Activated T-helper 9 cell treated with anti-CD3 and anti-CD28 coated beads, Interleukin-2, amount 50 U/mL, for 16 hours (primary cell): ENCODE measurements around the gene BMP4.

Experiments
- DNase-seq: peaks from one replicate; pipeline ENCODE4 v3.0.0-alpha.2; 2020; ENCODE audit warnings: low read depth

Gene BMP4

DNA sequence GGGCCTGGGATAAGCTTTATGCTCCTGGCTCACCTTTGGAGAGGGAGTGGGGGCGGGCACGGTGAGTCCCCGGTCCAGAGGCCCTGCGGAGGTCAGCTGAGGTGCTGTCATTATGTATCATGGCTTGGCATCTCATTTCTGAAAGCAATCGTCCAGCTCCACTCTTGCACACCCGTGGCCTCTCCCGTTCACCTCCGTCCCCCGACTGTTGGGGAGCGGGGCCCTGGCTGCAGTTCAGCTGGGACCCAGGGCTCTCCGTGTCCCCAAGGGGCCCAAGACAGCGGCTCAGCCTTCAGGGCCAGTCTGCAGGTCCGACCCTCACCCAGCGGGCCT is 10.6 kb downstream of the BMP4 start:
- DNase-seq, result no peak

DNA sequence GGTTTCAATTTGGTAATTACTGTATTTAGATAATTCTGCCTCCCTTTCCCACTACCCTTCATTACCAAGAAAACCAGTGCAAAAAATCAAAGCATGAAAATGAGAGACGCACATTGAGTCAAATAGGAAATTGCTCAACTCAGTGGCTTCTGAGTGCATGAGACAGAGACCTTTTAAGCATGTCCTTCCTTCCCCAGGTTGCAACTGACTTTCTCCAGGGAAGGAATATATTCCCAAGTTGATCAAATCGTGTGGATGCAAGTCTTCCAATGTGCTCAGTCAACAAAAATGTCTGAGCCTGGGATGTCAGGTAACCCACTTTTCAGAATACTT is 12.9 kb downstream of the BMP4 start:
- DNase-seq, result no peak

DNA sequence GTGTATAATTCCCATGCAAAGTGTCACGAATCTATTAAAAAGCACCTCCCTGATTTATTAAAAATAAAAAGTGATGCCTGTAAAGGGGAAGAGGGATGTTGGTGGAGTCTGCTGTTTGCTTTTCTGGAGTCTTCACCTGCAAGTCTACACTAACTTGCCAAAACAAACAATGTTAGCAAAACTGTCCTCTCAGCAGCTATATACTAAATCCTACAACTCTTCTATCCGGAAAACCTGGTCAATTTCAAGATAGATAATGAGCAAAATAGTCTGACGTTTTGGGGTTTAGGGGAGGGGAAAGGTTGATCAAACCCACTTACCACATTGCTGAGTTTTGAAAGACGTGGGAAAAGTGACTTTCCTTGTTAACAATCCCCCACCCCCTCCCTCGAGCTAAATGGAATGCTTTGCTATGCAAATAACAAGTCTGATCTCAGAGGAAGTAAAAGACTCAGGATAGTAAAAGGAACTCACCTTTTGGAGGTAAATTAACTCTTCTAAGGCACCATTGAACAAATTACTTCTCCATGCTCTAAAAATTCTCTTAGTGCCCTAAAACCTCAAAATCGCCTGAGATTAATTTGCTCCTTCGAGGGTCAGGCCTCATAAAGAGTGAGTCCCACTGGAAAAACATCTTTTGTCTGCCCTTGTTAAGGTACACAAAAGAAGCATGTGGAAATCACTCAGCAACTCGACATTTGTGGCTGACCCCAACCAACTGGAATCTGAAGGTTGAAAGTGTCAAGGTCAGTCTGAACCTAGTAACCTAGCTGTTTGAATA is 13.5 kb downstream of the BMP4 start:
- no peak for DNase-seq

DNA sequence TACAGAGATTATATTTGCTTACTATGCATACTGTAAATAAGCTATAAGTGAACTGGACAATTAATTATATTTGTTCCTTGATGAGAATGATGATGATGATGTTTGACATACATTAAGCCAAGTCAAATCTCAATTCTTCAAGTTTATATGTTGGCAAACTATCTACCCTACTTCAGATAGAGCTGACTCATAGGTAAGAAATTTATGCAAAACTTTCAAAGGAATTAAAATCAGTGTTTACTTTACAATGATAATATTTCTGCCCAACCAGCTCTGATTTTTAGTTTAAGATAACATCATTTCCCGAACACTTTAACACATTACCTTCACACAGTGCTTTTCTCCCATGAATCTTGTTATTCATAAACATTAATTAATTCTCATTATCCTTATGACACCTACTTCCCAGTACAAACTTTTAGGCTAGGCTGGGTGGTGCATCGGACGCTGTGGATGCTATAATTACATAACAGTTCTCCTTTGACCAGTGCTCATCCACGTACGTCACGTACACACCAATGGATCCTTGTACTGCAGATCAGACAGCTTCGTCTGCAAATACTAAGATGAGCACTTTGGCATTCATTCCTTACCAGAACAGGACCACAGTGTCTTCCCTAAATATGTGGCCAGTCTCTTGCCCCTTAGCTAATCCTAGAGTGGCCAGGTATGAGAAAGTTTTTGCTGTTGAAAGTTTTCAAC is 18.3 kb downstream of the BMP4 start:
- DNase-seq, result no peak

DNA sequence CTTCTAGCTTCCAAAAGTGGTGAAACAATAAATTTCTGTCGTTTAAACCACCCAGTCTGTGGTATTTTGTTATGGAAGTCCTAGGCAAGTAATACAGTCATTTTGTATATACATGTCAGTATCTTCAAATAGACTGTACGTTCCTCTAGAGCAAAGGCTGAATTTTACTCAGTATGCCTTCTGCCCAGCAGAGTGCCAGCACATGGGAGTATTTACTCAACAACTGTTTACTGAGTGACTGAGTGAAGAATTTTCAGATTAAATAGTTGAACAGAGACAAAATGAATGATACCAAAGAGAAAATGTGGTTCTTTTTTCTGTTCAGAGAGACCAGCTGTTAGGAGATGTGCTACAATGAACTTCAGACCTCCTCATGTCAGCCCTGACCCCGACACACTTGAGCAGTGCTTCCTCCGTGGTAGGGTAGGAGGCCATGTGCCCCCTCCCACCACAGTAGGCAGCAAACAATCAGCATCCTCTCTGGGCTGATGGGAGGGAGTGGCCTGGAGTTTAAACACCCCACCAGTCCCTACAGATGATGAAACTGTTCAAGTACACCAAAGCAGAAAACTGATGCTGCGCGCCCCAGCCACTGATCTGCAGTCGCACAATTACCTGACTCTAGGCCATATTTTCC is 21.7 kb downstream of the BMP4 start:
- DNase-seq, result no peak

DNA sequence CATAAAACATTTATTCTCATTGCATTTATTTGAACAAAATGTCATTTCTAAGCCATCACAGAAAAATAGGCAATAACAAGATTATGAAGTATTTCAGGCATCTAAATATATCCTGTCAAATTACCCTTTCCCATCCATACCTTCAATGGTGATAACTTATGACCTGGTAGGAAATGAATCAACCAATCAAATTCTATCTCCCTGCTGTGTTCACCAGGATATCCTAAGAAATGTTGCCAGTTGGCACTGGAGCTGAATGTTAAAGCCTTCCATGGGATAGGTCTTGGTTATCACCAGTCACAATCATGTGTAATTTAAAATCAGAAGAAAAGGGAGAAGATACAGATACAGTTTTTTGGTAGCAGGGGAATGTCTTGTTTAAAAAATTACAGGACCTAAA is 23.7 kb downstream of the BMP4 start:
- no peak for DNase-seq

DNA sequence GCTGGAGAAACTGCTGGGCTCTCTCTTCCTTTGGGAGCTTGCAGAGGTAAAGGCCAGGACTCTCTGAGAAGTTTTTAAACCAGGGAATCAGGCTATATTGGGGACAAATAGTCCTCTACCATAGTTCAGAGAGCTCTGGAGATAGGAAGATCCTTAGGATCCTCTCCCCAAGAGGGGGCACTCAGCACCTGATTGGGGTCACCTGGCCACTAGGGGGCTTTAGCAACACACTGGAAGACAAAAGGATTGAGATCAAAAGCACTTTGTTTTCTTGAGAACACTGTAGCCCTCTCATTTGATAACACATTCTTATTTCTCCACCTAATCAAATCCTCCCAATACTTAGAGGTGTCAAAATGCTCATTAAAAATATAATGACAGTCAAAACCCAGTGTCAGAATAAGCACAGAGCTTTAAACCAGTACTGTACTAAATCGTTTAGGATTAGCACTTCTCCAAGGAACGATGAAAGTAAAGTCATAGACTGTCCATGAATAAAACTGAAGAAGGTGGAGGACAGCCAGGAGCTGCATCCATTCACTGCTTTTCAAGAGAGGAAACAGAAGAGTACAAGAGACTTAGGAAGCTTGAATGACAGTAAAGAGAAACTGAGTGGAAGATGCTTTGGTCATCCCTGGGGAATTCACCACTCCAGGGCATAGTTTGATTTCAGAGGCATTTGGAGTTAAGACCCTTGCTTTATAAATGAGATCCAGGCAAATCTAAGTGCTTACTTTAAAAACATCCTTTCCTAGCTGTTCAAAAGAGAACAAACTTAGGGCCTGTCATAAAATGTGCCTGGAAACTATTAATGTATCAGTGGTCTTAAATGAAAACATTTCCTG is 26.5 kb downstream of the BMP4 start:
- DNase-seq, result no peak

DNA sequence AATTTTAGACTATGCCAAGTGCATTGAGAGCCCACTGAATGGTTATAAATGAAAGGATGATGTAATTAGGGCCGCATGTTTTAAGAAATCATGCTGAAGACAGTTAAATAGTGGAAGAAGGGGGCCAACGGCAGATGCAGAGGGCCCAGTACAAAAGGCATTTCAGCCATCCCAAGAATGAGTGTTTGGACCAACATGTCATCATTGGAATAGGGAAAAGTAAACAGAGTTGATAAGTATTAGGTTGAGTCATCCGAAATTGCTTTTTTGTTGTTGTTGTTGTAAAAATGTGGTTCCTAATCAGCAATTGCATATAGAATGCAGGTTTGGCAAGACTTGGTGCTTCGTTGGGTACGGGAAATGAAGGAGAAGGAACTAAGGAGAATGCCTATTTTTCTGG is 29.5 kb downstream of the BMP4 start:
- DNase-seq, result no peak

DNA sequence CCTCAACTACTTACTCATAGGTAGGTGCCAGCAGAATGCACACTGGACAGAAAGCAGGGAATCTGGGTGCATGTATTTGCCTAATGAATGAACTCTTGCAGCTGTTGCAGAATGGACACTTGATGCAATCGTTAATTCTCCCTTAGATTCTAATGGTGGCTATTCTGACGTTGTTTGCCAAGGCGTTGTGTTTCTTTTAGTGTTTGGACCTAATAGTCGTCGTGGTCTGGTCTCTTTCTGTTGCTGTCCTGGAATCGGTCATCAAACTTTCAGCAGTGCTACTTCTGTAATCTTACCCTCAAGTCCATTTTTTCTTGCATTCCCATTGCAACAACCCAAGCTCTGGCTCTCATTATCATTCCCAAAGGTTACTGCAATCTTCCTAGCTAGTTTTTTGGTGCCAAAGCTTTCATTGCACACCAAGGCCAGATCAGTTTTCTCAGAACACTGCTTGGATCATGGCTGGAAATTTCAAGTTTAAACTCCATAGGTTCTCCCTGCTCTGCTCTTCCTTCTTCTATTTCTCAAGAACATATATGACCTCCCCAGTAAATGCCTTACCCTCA is 31.3 kb downstream of the BMP4 start:
- DNase-seq, result no peak

DNA sequence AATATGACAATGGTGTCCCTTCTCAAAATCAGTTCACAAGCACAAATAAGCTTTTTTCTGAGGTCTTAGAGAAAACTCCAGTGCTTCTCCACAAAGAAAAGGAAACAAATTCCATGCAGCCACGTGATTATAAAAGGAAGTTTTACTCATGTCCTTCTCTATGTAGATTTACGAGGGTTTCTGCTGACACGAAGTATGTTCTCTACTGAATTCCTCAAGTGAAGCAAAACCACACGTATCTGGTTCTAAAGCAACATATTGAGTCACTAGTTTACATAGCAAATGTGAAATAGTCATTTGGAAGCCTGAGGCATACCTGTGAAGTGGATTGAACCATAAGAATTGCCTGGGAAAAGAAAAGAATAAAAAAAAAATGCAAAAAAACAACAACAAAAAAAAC is 31.9 kb downstream of the BMP4 start:
- no peak for DNase-seq

DNA sequence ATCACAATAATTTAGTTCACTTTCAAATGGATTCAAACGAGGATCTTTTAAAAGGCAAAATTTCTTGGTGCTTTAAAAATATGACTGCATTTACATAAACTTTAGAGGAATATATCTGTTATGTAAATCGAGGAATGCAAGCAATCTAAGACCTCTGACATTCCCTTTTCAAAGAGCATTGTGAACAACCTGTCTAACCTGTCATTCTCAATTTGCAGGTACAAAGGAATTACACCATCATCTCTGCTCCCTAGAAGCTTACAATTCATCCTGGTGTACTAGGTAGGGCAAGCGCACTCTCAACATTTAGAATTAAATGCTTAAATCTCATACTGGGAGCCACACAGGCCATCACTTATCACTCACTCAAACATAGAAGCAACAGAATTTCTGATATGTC is 35.6 kb downstream of the BMP4 start:
- DNase-seq, result no peak

DNA sequence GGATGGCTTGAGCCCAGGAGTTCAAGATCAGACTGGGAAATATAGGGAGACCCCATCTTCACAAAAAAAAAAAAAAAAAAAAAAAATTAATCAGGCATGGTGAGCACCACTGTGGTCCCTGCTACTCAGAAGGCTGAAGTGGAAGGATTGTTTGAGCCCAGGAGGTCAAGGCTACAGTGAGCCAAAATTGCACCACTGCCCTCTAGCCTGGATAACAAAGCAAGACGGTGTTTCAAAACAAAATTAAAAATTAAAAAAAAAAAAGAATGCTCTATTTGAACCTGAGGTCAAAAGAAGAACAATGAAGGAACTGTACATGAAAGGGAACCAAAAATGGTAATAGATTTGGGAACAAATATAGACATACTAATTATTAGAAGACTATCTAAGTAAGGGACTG is 40.4 kb downstream of the BMP4 start:
- no peak for DNase-seq

DNA sequence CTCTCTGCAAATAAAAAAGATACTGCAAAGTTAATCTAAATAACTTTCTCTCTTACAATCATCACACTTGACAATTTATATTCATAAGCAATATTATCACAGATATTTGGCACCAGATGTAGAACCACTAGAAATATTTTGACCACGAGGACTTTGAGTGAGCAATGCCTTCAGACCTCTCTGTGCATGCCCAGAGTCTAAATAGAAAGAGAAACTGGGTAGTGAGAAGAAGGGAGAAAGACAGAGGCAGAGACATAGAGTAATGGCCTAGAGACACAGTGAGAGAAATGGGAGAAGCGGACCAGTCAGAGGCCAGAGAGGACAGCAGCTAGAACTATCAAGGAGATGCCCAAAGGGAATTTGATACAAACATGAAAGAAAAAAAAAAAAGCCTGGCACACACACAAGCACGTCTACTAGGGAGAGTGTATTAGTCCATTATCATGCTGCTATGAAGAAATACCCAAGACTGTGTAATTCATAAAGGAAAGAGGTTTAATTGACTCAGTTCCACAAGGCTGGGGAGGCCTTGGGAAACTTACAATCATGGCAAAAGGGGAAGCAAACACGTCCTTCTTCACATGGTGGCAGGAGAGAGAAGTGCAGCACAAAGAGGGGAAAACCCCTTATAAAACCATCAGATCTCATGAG is 41.1 kb downstream of the BMP4 start:
- DNase-seq, result no peak

DNA sequence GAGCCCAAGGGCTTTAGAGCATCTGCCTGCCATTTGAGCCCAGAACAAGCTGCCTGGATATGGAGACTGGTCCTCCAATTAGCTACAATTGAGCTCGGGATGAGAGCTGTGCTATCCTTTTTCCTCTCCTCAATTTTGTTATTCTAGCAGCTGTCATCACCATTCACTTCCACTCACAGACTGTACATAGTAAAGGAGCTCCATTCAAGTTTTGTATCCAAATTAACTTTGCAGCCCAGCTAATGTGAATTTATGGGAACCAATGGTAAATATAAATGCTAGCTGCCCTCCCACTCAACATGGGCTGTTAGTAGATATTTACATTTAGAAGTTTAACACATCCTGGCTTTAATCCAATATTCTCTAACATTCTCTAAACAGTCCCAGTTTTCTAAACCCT is 44.6 kb downstream of the BMP4 start:
- no peak for DNase-seq

DNA sequence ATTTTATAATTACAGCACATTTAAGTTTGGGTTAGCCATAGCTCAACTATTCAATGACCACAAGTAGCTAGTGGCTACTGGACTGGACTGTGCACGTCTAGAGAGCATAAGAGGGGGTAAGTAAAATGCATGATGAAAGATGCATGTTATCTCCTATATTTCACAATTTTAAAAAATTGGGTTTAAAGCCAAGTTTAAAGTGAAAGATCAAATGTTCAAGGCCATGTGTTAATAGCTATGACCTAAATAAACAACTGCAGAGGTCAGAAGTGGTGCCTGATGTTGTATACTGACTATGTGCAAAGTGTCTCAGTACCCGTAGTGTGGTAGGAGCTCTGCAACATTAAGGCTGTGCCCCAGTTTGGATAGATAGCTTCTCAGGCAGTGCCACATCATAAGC is 48.2 kb downstream of the BMP4 start:
- DNase-seq, result no peak

DNA sequence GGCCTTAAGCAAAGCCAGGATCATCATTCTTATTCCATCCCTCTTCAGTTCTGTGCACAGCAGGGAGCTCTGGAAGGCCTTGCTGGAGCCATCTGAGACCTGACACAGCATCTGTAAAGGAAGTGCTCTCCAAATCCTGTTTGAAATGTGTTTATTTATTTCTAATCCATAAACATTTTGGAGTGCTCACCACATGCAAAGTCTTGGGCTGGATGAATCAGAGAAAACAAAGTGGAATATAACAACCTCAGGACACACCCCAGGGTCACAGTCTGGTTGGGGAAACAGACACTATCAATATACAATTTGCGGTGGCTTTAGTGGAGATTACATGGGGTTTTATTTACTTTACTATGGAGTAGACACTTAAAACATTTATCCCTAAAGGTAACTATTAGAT is 54.3 kb downstream of the BMP4 start:
- no peak for DNase-seq

DNA sequence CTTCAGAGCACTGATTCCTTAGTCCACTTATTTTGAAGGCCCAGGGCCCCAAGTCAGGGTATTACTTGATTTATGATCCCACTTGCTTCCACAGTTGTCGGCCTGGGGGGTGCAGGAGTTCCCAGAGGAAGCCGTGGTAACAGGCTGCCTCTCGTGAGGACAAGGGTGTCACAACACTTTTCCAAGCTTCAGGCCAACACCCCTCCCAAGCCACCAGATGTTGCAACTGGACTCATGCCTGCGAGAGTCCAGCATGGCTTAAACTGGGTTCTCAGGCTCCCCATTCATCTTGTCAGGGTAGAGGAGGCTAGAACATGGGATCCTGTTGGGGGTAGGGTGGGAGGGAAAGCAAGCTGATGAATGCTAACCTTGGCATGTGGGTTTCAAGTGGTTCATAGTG is 56.1 kb downstream of the BMP4 start:
- DNase-seq, result no peak
